ENCODE results near the gene VAV1. TPM values are rescaled to one million over a fixed set of nuclear protein-coding genes. Genes with fewer than 3 reads are reported as not detected.
"Not testable (repeated sequence)": the region's sequence is repeated elsewhere in the genome, so short reads cannot be mapped to it uniquely, and the experiment has no call there.

VAV1 gene
- total and polyA plus RNA-seq, 2 donors: 3.0 to 4.4 TPM

DNA sequence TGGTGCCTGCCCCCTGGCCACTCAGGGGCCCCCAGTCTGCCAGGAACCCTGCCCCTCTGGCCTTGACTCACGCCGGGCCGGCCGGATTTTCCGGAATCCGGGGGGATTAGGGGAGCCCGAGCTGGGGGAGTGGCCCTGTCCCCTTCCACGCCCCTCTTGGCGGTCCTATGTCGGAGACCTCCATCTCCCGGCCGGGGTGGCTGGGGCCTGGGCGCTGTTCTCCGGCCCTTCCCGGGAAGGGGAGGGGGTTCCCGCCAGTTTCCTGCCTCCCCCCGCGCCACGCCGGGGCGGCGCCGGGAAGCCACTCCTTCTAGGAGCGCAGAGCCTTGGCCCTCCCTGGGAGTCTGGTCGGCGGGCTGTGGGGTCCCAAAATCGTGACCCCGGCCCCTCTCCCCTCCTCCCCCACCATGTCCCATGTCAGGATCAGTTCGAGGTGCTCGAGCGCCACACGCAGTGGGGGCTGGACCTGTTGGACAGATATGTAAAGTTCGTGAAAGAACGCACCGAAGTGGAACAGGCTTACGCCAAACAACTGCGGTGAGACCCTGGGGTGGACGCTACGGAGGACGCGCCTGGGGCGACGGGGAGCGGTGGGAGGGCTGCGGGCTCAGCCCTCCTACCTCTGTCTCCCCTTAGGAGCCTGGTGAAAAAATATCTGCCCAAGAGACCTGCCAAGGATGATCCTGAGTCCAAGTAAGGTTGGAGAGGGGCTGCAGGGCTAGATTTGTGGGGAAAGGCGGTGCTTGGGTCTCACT is 31.7 kb upstream of the VAV1 start:
- no peaks in the 10 kb centered on the region for H3K4me1 ChIP-seq (ENCODE audit: insufficient read depth)
- H3K36me3 ChIP-seq (ENCODE audit: insufficient read depth): no peaks in the 10 kb centered on the region
- peak overlapping the region; percentile 83 for H3K27ac ChIP-seq (ENCODE audit: low read depth)
- 1% methylated on average over 46 of the region's 46 CpGs for WGBS
- peak overlapping the region; percentile 78 for H3K4me3 ChIP-seq (ENCODE audit: low read depth, low read length)
- peak; percentile 46 for DNase-seq (ENCODE audit: extremely low spot score)

DNA sequence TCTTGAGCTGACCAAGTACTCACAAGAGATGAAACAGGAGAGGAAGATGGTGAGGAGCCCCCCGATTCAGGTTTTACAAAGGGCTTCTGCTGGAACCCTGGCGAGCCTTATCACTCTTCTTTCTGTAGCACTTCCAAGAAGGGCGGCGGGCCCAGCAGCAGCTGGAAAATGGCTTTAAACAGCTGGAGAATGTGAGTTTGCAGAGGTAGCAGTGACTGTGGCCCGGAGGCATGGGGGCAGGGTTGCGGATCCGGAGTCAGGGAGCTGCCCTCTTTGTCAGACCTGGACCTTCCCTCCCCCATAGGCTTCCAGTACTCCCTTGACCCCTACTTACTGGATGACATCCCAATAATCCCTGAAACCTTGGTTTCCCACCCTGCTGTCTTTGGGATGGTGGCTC is 29.4 kb upstream of the VAV1 start:
- H3K4me3 ChIP-seq (ENCODE audit: low read depth, low read length): no peak overlapping the region
- DNase-seq (ENCODE audit: extremely low spot score): no peak
- H3K36me3 ChIP-seq (ENCODE audit: insufficient read depth): peaks cover 4% of the 10 kb centered on the region
- no peak overlapping the region for H3K27ac ChIP-seq (ENCODE audit: low read depth)
- H3K4me1 ChIP-seq (ENCODE audit: insufficient read depth): no peaks in the 10 kb centered on the region
- 52% methylated on average over 7 of the region's 7 CpGs for WGBS

DNA sequence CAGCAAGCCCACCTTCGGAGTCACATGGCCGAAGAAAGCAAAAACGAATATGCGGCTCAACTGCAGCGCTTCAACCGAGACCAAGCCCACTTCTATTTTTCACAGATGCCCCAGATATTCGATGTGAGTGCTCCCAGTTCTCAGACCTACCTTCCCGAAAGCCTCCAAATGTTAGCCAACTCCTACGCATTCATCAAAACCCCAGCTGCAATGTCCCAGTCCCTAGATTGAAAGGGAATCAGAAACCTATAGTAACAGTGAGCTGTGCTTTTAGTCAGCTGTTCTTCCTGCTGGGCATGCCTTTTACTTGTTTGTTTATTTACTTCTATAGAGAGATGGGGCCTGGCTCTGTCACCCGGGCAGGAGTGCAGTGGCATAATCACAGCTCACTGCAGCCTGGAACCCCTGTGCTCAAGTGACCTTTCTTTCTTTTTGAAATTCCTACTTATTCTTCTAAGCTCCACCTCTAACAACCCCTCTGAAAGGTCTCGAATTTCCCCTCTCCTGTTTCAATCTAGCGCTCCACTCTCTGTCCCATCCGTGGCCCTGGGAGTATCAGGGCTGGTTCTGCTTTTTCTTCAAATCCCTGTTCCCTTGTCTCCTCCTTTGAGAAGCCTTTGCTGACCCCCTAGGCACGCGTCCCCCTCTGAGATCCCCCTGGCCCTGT is 28.7 kb upstream of the VAV1 start:
- H3K4me1 ChIP-seq (ENCODE audit: insufficient read depth): no peaks in the 10 kb centered on the region
- DNase-seq (ENCODE audit: extremely low spot score): no peak
- H3K36me3 ChIP-seq (ENCODE audit: insufficient read depth): peaks cover 4% of the 10 kb centered on the region
- H3K4me3 ChIP-seq (ENCODE audit: low read depth, low read length): no peak overlapping the region
- 78% methylated on average over 15 of the region's 15 CpGs for WGBS
- H3K27ac ChIP-seq (ENCODE audit: low read depth): peak overlapping the region; percentile 64

DNA sequence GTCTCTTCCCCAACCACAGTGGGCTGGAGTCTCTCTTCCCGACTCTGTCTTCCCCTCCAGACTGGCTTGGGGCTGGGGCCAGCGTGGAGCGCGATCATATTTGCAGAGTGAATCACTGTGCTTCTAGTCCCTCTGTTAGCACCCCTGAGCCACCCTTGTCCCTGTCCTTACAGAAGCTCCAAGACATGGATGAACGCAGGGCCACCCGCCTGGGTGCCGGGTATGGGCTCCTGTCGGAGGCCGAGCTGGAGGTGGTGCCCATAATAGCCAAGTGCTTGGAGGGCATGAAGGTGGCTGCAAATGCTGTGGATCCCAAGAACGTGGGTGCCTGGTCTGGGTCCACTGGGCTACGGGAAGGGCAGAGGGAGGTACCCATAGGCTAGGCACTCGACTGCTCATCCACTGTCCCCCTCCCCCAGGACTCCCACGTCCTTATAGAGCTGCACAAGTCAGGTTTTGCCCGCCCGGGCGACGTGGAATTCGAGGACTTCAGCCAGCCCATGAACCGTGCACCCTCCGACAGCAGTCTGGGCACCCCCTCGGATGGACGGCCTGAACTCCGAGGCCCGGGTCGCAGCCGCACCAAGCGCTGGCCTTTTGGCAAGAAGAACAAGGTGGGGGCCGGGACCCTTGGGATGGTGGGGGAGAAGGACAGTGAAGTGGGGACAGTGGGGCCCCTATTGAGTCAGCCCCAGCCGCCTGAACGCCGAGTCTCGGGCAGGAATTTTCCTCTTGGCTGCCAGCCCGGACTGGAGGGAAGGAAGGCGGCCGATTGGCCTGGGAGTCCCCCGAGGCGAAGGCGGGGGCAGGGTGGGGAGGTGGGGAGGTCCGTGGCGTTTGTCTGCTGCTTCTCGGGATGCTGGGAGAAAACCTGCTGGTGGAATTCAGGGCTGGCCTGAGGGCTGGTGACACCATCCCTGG is 27.9 kb upstream of the VAV1 start:
- Histone ChIP-seq H3K27ac (ENCODE audit: low read depth) (peak overlapping the region; percentile 64), H3K36me3 (ENCODE audit: insufficient read depth) (peaks cover 4% of the 10 kb centered on the region), H3K4me3 (ENCODE audit: low read depth, low read length) (no peak overlapping the region), H3K4me1 (ENCODE audit: insufficient read depth) (no peaks in the 10 kb centered on the region)
- DNase-seq (ENCODE audit: extremely low spot score): peak; percentile 62
- 15% methylated on average over 41 of the region's 41 CpGs for WGBS

DNA sequence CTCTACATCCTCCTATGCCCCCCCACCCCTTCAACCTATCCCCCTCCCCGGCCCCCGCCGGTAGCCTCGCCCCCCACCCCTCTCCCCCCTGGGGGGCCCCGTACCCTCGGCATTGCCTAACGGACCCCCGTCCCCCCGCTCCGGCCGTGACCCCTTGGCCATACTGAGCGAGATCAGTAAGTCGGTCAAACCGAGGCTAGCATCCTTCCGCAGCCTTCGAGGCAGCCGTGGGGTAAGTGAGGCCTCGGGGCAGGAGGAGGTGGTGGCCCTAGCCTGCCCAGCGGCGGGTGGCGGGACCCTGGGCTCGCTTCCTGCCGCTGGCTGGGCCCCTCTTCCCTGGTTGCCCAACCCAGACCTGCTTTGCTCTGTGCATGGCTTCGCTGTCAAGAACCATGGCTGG is 26.5 kb upstream of the VAV1 start:
- H3K4me3 ChIP-seq (ENCODE audit: low read depth, low read length): no peak overlapping the region
- 93% methylated on average over 24 of the region's 24 CpGs for WGBS
- no peak for DNase-seq (ENCODE audit: extremely low spot score)
- peaks cover 4% of the 10 kb centered on the region for H3K36me3 ChIP-seq (ENCODE audit: insufficient read depth)
- no peak overlapping the region for H3K27ac ChIP-seq (ENCODE audit: low read depth)
- no peaks in the 10 kb centered on the region for H3K4me1 ChIP-seq (ENCODE audit: insufficient read depth)

DNA sequence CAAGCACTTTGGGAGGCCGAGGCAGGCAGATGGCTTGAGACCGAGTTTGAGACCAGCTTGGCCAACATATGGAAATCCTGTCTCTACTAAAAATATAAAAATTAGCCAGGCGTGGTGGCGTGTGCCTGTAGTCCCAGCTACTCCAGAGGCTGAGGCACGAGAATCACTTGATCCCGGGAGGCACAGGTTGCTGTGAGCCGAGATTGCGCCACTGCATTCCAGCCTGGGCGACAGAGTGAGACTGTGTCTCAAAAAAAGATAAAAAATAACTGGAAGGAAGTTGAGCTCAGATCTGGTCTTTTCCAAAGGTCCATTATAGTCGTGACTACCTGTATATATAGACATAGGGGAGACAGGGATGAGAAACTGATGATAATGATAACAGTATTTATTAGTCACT is 24.0 kb upstream of the VAV1 start:
- H3K4me1 ChIP-seq (ENCODE audit: insufficient read depth); H3K27ac ChIP-seq (ENCODE audit: low read depth); H3K36me3 ChIP-seq (ENCODE audit: insufficient read depth); DNase-seq (ENCODE audit: extremely low spot score); H3K4me3 ChIP-seq (ENCODE audit: low read depth, low read length): not testable (repeated sequence)
- 87% methylated on average over 10 of the region's 10 CpGs for WGBS

DNA sequence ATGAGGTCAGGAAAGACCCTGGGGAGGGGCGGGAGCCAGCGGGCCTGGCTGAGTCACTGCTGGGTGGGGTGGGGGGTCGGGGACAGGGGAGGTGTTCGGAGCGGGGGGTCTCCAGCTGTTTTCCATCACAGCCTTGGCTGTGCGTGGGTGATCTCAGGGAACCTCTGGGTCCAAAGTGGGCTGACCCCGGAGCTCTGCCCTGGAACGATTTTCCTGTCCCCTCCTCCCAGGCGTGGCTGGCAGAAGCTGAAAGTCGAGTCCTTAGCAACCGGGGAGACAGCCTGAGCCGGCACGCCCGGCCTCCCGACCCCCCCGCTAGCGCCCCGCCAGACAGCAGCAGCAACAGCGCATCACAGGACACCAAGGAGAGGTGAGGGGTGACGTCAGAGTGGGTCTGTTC is 22.4 kb upstream of the VAV1 start:
- WGBS: 58% methylated on average over 20 of the region's 20 CpGs
- no peak for DNase-seq (ENCODE audit: extremely low spot score)
- Histone ChIP-seq H3K4me3 (ENCODE audit: low read depth, low read length) (no peak overlapping the region), H3K27ac (ENCODE audit: low read depth) (no peak overlapping the region), H3K36me3 (ENCODE audit: insufficient read depth) (peaks cover 4% of the 10 kb centered on the region), H3K4me1 (ENCODE audit: insufficient read depth) (no peaks in the 10 kb centered on the region)

DNA sequence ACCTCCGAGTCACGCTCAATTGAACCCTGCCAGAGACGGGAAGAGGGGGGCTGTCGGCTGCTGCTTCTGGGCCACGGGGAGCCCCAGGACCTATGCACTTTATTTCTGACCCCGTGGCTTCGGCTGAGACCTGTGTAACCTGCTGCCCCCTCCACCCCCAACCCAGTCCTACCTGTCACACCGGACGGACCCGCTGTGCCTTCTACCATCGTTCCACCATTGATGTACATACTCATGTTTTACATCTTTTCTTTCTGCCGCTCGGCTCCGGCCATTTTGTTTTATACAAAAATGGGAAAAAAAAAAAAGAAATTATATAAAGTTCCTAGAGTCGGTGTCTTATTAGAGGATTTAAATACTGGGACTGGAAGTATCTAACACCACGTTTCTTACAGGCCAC is 21.3 kb upstream of the VAV1 start:
- Histone ChIP-seq H3K4me3 (ENCODE audit: low read depth, low read length) (no peak overlapping the region), H3K27ac (ENCODE audit: low read depth) (no peak overlapping the region), H3K36me3 (ENCODE audit: insufficient read depth) (peaks cover 4% of the 10 kb centered on the region), H3K4me1 (ENCODE audit: insufficient read depth) (no peaks in the 10 kb centered on the region)
- 90% methylated on average over 16 of the region's 16 CpGs for WGBS
- no peak for DNase-seq (ENCODE audit: extremely low spot score)

DNA sequence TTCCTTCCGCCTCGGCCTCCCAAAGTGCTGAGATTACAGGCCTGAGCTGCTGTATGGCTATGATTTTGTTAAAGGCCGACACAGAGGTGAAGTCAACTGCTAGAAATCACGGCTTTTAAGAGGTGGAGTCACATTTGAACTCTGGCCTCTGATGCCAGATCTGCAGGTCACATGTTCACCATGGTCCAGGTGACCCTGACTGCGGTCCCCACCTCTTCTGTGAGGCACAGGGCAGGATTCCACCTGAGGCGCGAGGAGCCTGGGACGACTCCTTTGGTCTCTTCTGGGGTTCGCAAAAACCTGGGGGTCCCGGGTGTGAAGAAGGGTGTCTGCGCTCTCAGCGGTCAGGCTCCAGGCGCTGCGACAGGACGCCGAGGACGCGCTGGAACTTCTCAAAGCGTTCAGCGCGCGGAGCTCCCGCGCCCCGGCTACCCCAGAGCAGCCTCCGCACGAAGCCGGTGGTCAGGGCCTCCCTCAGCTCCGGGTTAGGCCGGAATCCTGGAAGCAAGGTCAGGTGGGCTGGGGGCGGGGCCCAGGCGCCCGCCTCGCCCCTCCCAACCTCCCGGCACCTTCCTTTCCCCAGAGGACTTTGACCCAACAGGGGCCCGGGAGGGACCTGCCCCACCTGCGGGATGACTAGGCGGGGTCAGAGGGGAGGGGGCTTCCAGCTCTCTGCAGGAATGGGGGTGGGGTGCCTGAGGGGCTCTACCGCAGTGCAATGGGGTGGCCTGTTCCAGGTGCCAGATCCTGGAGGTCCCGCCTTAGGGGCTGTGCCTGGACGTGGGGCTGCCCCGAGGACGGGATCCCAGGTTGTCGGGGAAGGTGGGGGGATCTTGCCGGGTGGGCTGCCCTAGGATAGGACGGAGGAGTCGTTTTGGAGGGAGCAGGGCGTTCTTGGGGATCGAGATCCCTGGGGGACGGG is 20.0 kb upstream of the VAV1 start:
- 65% methylated on average over 50 of the region's 50 CpGs for WGBS
- DNase-seq (ENCODE audit: extremely low spot score): no peak
- H3K4me3 ChIP-seq (ENCODE audit: low read depth, low read length): no peak overlapping the region
- no peaks in the 10 kb centered on the region for H3K36me3 ChIP-seq (ENCODE audit: insufficient read depth)
- H3K27ac ChIP-seq (ENCODE audit: low read depth): peak overlapping the region; percentile 32
- H3K4me1 ChIP-seq (ENCODE audit: insufficient read depth): no peaks in the 10 kb centered on the region

DNA sequence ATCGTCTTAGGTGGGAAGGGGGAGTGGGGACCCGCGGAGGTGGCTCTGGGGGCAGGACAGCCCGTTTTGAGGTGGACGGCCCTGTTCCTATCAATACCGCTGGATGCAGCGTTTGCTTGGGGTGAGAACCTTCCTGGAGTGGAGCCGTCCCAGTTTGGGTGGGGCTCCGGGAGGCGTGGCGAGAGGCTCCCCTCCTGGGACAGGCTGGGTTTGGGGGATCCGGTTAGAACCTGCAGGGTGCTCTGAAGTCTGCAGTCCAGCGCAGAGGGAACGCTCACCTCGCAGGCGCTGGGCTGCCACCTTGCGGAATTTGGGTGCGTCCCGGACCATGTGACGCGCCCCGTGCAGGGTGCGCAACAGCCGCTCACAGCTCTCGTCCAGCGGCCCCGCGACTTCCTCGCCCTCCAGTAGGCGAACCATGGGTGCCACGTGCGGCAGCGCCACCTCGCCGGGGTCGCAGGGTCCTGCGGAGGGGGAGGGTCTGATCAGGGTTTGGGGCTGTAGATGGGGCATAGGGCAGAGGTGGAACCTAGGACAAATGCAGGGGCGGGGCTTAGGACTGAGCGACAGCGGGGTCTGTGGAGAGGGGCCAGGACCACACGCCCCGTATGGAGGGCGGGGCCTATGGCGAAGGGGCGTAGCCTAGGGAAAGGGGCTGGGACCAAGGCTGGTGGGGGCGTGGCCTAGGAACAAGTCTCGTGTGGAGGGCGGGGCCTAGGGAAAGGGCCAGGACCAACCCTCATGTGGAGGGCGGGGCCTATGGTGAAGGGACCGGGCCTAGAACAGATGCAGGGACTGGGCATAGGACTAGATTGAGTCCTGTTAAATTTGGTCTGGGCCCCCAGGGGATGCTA is 19.1 kb upstream of the VAV1 start:
- DNase-seq (ENCODE audit: extremely low spot score): no peak
- WGBS: 8% methylated on average over 50 of the region's 50 CpGs
- peak overlapping the region; percentile 31 for H3K4me3 ChIP-seq (ENCODE audit: low read depth, low read length)
- H3K4me1 ChIP-seq (ENCODE audit: insufficient read depth): no peaks in the 10 kb centered on the region
- H3K27ac ChIP-seq (ENCODE audit: low read depth): peak overlapping the region; percentile 32
- no peaks in the 10 kb centered on the region for H3K36me3 ChIP-seq (ENCODE audit: insufficient read depth)

DNA sequence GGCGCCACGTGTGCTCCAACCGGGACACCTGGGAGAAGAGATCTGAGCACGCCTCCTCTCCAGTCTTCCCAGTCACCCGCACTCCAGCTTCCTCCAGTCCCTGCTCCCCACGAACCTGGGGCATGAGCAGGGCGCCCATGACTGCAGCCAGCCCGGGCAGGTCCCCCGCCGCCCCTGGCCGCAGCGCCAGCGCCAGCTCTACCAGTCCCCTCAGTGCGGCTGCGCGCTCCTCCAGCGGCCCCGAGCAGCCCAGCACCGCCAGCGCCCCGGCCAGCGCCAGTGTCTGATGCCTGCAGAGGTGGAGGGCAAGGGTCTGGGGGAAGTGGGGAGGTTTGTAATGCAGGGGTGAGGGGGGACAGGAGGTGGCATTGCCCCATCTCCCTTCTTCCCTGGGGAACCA is 18.4 kb upstream of the VAV1 start:
- no peak overlapping the region for H3K4me3 ChIP-seq (ENCODE audit: low read depth, low read length)

More for the DNA sequence above, 18.4 kb upstream of the VAV1 start:
- no peak for DNase-seq (ENCODE audit: extremely low spot score)
- H3K36me3 ChIP-seq (ENCODE audit: insufficient read depth): no peaks in the 10 kb centered on the region
- no peak overlapping the region for H3K27ac ChIP-seq (ENCODE audit: low read depth)
- 93% methylated on average over 22 of the region's 22 CpGs for WGBS
- no peaks in the 10 kb centered on the region for H3K4me1 ChIP-seq (ENCODE audit: insufficient read depth)
